Renal cortical epithelial cell (primary cell): ENCODE data around the gene TP53BP1. TPM values are rescaled to one million over a fixed set of nuclear protein-coding genes. Genes with fewer than 3 reads are reported as not detected.
"Not testable (repeated sequence)": the region's sequence is repeated elsewhere in the genome, so short reads cannot be mapped to it uniquely, and the experiment has no call there.

Experiments used
- DNase-seq: peaks from one replicate; pipeline ENCODE4 v3.0.0-alpha.2; 2011; ENCODE audit warnings: low read depth
- total RNA-seq: library from RNA; depleted of rRNA; stranded (reverse); fragments of >200 nt; gene quantifications from 2 replicates; pipeline ENCODE4 v1.2.3, GENCODE V29; 2014

TP53BP1 gene
- total RNA-seq, 1 donor from 2014 or later = 143 TPM

DNA sequence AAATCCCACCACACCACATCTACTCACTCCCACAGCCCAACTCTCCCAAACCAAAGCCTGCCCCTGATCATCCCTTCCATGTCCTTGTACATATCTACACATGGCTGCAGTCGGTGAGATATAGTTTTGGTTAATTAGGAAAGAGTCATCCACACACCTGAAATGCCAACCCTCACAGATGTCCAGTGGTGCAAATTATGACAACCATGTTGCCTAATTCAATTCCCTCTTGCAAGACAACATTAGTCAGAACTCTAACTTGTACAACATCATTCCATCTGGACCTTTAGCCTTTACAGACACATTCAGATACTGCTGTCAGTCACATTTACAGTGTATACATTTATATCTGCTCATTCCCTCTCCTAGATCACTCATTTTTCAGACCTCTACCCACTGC is 80.9 kb downstream of the TP53BP1 start:
- no peak for DNase-seq

DNA sequence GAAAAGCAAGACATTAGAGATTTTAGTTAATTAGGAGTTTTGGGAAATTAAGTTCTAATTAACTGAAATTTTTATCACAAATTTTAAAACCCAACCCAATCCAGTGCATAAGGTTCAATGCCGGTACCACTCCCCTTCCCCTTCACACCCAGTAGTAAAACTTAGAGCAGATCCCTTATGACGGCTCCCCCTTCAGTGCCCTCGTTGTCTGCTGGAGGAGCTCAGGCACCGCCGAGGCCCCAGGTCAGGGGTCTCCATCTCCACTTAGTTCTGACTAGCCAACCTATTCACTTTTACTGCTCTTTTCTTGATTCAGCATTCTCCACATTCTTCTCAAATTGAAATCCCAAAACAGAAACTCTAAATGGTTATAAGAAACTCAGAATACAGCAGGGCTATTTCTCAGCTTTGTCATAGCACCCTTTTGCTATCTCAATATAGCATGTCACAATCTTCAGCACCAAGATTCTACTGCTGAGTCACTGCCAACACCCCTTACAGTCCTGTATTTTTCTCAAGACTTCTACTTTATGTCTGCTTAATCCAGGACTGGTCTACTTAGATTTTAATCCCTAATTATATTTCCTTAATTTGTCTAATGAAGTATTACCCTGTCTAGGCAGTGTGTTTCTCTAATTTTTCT is 82.3 kb downstream of the TP53BP1 start:
- peak; percentile 11 for DNase-seq

DNA sequence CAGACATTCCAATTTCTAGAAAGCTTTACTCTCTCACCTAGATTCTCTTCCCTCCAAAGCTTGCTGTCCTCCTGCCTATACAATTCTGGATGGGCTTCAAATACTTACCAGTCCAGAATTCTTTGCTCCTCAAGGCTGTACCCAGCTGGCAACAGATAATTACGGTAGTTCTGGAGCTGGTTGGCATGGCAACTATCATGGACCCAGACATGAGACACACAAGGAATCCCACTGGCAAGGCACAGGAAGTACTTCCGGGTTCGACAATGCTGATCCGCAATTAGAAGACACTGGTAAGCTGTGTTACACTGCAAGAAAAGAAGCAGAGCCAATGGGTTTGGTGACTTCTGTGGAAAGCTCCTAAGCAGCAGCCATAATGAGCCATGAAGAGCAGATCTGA is 84.2 kb downstream of the TP53BP1 start:
- DNase-seq = no peak

DNA sequence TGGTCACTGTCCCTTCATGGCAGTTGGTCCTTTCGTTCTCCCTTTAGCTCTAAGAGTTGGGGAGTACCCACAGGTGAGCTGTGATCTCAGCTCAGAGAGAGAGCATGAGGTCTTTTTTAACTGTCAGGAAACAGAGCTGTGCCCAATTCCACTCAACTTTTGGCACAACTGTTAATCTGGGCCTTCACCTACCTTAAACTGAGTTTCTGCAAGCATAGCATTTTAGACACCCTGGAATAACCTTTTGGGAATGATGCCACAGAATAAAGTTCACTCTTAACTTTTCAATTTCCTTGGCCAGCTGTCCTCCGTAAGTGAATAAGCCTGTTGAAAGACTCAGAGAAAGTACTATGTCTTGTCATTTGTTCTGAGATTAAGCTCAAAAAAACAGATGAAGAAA is 86.1 kb downstream of the TP53BP1 start:
- no peak for DNase-seq

DNA sequence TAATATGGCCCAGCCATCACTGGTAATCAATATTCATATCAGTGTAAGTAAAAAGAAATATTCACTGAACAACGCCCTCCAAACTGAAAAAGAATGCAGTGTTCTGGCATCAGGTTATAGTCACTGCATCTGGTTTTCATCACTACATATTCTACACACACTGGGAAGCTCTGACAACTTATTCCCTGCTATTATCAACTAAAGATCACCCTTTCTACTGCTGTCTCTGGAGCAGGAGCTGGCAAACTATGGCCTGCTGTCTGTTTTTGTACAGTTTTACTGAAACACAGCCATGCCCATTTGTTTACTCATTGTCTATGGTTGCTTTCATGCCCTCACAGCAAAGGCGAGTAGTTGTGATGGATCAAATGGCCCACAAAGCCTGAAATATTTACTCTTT is 86.8 kb downstream of the TP53BP1 start:
- no peak for DNase-seq

DNA sequence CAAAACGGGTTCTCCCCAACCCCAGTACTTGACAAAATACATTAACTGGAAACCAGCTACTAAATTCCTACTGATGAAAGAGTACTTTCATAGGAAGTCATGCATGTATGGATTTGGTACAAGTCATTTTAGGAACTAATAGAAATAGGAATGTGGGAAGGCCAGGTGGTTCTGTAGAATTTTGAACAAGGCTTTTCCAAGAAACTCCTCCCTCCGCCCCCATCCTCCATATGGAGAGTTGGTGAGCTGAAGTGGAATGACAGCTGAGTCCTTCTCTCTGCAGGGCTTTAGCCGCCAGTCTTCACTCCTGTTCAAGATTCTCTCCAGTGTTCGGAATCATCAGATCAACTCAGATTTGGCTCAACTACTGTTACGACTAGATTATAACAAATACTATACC is 88.8 kb downstream of the TP53BP1 start:
- no peak for DNase-seq

DNA sequence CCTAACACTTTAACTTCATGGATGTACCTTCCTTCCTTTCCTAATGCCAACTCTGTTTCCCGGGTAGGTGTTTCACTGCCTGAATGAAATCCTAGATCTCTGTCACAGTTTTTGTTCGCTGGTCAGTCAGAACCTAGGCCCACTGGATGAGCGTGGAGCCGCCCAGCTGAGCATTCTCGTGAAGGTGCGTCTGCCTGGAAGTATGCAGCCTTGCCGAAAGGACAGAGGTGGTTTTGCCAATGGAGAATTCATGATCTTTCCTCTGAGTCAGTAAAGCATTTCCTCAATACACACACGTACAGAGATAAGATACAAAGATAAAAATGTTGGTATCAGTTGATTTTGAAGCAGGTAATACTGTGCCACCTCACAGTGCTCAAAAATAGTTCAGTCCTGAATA is 89.3 kb downstream of the TP53BP1 start:
- no peak for DNase-seq

DNA sequence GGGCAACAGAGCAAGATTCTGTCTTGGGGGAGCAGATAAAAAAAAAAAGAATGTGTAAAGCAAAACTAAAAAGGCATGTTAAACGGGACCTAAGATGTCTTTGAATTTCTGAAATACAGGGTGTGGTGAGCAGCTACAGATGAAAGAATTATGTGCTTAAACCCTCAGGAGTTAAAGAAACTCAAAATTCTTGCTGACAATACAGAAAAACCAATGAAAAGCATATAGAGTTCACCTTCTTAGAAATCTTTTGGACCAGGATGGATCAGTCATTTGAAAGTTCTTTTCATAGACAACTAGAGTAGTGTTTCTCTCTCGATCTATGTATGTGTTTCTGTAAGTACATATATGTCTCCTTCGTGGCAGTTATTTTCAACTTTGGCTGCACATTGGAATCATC is 90.7 kb downstream of the TP53BP1 start:
- no peak for DNase-seq

DNA sequence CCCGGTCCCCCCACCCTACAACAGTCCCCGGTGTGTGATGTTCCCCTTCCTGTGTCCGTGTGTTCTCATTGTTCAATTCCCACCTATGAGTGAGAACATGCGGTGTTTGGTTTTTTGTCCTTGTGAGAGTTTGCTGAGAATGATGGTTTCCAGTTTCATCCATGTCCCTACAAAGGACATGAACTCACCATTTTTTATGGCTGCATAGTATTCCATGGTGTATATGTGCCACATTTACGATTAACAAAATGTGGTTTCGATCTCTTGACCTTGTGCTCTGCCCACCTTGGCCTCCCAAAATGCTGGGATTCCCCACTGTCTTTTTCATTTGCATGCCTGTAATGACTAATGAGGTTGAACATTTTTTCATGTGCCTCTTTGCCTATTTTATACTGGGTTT is 99.4 kb downstream of the TP53BP1 start:
- not testable (repeated sequence) for DNase-seq

DNA sequence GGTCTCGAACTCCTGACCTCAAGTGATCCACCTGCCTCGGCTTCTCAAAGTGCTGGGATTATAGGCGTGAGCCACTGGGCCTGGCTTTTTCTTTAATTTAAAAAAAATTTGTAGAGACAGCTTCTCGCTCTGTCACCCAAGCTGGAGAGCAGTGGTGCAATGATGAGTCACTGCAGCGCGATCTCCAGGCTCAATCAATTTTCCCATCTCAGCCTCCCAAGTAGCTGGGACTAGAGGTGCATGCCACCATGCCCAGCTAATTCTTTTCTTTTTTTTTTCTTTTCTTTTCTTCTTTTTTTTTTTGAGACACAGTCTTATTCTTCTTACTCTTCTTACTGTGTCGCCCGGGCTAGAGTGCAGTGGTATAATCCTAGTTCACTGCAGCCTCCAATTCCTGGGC is 102.2 kb downstream of the TP53BP1 start:
- DNase-seq = peak; percentile 38

DNA sequence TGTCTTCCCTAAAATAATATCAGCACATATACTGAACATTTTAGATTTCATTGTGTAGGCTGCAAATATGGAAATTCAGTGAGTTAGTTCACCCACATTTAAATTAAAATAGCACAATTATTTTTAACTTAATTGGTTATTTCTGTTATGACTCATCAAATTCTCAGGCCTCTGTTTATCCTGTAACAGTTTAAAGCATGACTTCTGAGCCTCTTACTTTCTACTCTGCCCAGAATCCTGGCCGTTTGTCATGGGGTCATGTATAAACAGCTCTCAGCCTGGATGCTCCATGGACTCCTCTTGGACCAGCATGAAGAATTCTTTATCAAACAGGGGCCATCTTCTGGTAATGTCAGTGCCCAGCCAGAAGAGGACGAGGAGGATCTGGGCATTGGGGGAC is 109.9 kb downstream of the TP53BP1 start:
- DNase-seq = no peak

DNA sequence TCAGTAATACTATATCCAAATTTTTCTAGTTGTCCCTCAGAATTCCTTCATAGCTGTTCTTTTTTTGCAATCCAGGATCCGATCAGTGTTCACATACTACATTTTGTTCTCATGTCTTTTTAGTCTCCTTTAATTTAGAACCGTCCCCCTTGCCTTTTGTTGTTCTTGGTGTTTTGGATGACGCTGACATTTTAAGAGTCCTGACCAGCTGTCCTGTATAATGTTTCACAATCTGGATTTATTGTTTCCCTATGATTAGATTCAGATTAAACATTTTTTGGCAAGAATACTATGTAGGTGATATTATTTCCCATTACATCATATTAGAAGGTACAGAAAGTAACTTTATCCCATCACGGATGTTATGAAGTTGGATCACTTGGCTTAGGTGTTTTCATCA is 110.6 kb downstream of the TP53BP1 start:
- DNase-seq = no peak

DNA sequence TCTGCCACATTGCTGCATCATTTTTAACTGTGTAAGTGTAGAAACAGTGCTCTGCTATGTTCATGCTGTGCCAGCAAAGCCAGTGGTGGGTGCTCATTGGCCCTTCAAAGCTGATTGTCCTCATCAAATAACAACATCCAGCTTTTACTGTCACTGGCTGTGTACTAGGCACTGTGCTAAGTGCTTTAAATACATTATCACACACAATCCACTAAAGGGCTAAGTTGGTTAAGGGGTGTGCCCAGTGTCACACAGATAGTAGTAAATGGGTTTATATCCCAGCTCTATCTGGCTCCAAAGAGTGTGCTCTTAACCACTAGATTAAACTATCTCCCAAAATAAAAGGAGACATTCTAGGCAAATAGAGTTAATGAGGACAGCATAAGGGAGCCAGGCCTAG is 114.4 kb downstream of the TP53BP1 start:
- DNase-seq = no peak

DNA sequence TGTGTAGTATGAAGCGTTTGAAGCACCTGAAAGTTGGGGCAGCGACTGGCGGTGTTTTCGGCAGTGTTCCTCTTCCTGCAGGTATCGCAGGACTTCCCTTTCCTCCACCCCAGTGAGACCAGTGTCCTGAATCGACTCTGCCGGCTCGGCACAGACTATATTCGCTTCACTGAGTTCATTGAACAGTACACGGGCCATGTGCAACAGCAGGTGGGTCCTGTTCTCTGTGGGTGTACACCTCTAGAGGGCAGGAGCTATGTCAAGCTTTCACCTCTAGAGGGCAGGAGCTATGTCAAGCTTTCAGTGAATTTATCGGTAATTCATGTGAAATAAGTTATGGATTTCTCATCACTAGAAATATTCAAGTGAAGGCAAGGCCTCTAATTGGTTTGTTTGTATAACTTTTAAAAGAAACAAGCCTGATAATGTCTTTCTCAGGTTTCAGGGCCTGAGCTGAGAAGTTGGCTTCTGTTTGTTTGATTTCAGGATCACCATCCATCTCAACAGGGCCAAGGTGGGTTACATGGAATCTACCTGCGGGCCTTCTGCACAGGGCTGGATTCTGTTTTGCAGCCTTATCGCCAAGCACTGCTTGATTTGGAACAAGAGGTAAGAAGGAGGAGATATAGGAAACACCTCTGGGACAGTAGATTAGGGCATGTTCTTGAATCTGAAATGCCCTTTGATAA is 116.8 kb downstream of the TP53BP1 start:
- peak; percentile 29 for DNase-seq

DNA sequence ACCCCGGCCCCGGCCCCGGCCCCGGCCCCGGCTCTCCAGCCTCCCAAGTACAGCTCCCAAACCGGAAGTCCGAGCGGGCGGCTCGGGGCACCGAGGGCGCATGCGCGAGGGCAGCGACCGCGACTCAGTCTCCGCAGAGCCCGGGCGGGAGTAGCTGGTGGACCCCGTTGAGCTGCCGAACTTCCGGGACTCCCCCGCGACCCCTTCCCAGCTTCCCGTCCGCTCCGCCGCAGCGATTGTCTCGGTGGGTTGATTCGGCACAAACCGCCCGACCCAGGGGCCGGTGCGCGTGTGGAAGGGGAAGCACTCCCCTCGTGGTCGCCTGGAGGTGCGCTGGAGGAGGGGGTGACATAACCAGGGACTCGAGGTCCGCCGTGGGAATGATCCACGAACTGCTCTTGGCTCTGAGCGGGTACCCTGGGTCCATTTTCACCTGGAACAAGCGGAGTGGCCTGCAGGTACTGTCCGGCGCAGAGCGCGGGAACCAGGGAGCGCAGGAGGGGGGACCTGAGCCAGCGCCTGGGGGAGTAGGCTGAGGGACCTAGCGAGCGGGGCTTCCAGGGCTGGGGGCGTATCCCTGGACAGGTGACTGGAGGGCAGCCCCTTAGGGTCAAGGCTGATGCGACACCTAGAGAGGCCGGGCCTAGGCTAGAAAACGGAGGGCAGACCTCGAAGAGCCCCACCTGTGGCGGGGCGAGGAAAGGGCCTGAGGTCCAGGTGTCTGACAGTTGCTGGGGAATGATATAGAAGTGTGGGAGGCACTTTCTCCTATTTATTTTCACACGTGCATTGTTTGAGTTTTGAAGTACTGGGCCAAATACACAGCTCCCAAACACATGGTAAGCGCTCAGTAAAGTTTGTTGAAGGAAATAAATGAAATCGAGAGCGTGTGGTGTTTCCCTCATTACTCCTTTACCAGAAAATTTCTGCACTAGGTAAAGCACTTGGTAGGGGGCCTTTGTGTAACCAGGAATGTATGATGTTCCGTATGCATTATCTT is 121.7 kb downstream of the TP53BP1 start, which contains the start of the genes TUBGCP4 and ZSCAN29:
TSS of gene TUBGCP4 (plus strand) at position 127 of the 1,000 bp plus-strand sequence. CDS start at position 381, 254 bp downstream.
TSS of gene ZSCAN29 (minus strand) at position 69 of the 1,000 bp plus-strand sequence. CDS start 1,130 bp downstream, outside the sequence.
- DNase-seq = peak; percentile 44

DNA sequence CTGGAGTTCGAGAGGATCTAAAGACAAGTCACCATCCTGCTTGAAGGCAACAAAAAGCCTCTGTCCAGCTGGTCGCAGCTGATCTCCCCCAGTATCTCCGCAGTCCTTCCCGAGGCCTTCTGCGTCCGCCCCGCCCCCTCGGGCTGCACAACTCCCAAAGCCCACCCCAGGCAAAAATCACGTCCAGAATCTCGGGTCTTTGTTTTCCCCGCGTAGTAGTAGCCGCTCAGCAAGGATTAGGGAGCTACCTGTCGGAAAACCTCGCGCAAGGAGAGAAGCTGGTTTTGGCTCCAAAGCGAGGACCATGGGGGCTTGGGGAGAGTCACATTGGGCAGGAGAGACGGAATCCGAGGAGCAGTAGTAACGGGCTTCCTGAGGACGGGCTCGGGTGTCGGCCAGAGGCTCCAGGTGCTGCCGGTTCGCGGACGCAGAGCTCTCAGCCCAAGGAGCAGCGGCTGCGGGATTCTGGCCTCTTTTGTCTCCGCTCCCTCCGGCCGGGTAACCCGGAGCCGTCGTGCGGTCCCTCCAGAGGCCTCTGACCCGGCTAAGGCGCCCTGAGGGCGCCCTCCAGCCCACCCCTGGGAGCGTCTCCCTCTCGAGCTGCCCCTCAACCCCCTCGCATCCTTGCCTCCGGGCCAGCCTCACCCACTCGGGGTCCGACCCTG is 122.5 kb downstream of the TP53BP1 start:
- peak; percentile 18 for DNase-seq

DNA sequence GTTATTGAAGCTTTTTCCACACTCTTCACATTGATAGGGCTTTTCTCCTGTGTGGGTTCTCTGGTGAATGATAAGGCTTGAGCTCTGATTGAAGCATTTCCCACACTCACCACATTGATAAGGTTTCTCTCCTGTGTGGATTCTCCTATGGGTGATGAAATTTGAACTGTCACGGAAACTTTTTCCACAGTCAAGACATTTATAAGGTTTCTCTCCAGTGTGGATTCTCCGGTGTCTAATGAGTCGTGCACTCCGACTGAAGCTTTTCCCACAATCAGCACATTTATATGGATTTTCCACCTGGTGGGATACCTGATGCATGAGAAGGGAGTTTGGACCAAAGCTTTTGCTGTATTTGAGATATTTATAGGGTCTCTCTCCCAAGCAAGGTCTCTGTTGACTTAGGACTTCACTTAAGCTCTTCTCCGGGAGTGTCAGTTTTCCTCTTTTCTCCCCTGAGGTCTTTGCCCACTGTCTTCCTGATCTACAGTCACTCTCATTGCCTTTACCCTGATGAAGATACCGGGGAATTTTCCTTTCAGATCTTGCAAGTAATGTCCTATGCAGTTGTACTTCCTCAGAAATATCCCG is 131.5 kb downstream of the TP53BP1 start:
- no peak for DNase-seq

DNA sequence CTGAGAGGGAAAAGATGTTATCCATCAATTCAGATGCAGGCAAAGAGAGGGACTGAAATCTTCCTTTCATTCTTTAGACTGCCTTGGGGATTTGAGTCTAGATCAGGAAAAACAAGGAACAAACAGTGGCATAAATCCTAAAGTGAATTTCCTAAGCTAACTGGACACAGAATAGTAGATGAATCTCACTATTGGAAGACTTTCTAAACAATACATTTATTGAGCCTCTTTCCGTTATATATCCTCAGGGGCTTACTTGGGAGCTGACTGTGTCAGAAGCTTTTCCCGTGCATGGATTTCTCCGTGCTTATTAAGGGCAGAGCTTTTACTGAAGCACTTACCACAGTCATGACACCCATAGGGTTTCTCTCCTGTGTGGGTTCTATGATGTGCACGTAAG is 132.1 kb downstream of the TP53BP1 start:
- DNase-seq = no peak
